Loucy (cell line): ENCODE data around the gene TOM1L2.

ENCODE experiments used
- H2AFZ ChIP-seq: fragments of 200-600 bp; sonication (generic); 2 replicates; pipeline ENCODE4 v1.6.0; 2016; ENCODE audit warnings: antibody characterized with exemption, mild to moderate bottlenecking, low read length, moderate library complexity
- H3F3A ChIP-seq: fragments of 200-600 bp; 2 replicates; pipeline ENCODE4 v1.6.0; 2016; ENCODE audit warnings: antibody characterized with exemption, low read depth, mild to moderate bottlenecking
- H3K27me3 ChIP-seq: fragments of 200-600 bp; sonication (generic); 2 replicates; pipeline ENCODE4 v1.6.1; 2014; ENCODE audit warnings: low read length, mild to moderate bottlenecking; ENCODE audit not compliant: insufficient read depth, poor library complexity, severe bottlenecking
- H3K36me3 ChIP-seq: fragments of 200-600 bp; sonication (generic); 2 replicates; pipeline ENCODE4 v1.6.1; 2016; ENCODE audit warnings: low read length; ENCODE audit not compliant: insufficient read depth
- H3K4me1 ChIP-seq: fragments of 200-600 bp; sonication (generic); 2 replicates; pipeline ENCODE4 v1.5.1; 2014; ENCODE audit warnings: low read length, mild to moderate bottlenecking; ENCODE audit not compliant: insufficient read depth, poor library complexity, severe bottlenecking
- H3K4me2 ChIP-seq: fragments of 200-600 bp; sonication (generic); 2 replicates; pipeline ENCODE4 v1.6.0; 2014; ENCODE audit warnings: antibody characterized with exemption, low read length, low read depth, mild to moderate bottlenecking; ENCODE audit not compliant: poor library complexity, severe bottlenecking
- H3K4me3 ChIP-seq: fragments of 200-600 bp; sonication (generic); 2 replicates; pipeline ENCODE4 v1.5.1; 2014; ENCODE audit warnings: low read length, mild to moderate bottlenecking, mixed read lengths; ENCODE audit not compliant: poor library complexity, severe bottlenecking
- H3K79me2 ChIP-seq: fragments of 200-600 bp; sonication (generic); 2 replicates; pipeline ENCODE4 v1.6.1; 2014; ENCODE audit warnings: low read length; ENCODE audit not compliant: insufficient read depth
- H3K9ac ChIP-seq: fragments of 200-600 bp; sonication (generic); 2 replicates; pipeline ENCODE4 v1.6.0; 2014; ENCODE audit warnings: mild to moderate bottlenecking, low read depth, low read length, moderate library complexity; ENCODE audit not compliant: poor library complexity, severe bottlenecking
- H3K9me2 ChIP-seq: fragments of 200-600 bp; sonication (generic); replicated peaks from 2 replicates; pipeline ENCODE4 v1.6.1; 2016; ENCODE audit warnings: low read depth, low read length, mixed read lengths
- H3K9me3 ChIP-seq: fragments of 200-600 bp; sonication (generic); 2 replicates; pipeline ENCODE4 v1.6.1; 2014; ENCODE audit warnings: mild to moderate bottlenecking, antibody characterized with exemption, low read length, low read depth; ENCODE audit not compliant: insufficient read depth
- H4K20me1 ChIP-seq: fragments of 200-600 bp; sonication (generic); 2 replicates; pipeline ENCODE4 v1.6.0; 2014; ENCODE audit warnings: antibody characterized with exemption, low read length, mild to moderate bottlenecking; ENCODE audit not compliant: insufficient read depth, poor library complexity, severe bottlenecking
- EZH2phosphoT487 ChIP-seq: fragments of 200-600 bp; IDR thresholded peaks from 2 replicates; pipeline ENCODE4 v1.6.1; 2018; ENCODE audit warnings: antibody characterized with exemption, mild to moderate bottlenecking, moderate library complexity, borderline replicate concordance
- TF ChIP-seq, protein P1 (sequence below): fragments of 200-600 bp; sonication (generic); conservative IDR thresholded peaks from 2 replicates; pipeline ENCODE4 v1.5.1; 2014; ENCODE audit warnings: mild to moderate bottlenecking, antibody characterized with exemption, low read length

The TOM1L2 gene

DNA sequence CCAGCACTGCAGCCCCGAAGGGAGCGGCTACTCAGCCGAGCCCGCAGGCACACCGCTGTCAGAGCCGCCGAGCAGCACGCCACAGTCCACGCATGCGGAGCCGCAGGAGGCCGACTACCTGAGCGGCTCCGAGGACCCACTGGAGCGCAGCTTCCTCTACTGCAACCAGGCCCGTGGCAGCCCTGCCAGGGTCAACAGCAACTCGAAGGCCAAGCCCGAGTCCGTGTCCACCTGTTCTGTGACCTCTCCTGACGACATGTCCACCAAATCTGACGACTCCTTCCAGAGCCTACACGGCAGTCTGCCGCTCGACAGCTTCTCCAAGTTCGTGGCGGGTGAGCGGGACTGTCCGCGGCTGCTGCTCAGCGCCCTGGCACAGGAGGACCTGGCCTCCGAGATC, 177.8 kb downstream of the TOM1L2 start:
- Histone ChIP-seq H3K9me2 (no peaks in the 10 kb centered on the region), H4K20me1 (peaks cover 54% of the 10 kb centered on the region), H3K36me3 (peaks cover 64% of the 10 kb centered on the region; the same call in 1 of the 2 replicates), H3K27me3 (no peaks in the 10 kb centered on the region), H3K4me1 (peaks cover 28% of the 10 kb centered on the region), H2AFZ (no peak overlapping the region), H3K4me2 (no peak overlapping the region), H3F3A (no peaks in the 10 kb centered on the region), H3K9ac (no peak overlapping the region), H3K9me3 (no peaks in the 10 kb centered on the region), H3K4me3 (no peak overlapping the region), H3K79me2 (peaks cover 37% of the 10 kb centered on the region)
- TF ChIP-seq, protein P1, sequence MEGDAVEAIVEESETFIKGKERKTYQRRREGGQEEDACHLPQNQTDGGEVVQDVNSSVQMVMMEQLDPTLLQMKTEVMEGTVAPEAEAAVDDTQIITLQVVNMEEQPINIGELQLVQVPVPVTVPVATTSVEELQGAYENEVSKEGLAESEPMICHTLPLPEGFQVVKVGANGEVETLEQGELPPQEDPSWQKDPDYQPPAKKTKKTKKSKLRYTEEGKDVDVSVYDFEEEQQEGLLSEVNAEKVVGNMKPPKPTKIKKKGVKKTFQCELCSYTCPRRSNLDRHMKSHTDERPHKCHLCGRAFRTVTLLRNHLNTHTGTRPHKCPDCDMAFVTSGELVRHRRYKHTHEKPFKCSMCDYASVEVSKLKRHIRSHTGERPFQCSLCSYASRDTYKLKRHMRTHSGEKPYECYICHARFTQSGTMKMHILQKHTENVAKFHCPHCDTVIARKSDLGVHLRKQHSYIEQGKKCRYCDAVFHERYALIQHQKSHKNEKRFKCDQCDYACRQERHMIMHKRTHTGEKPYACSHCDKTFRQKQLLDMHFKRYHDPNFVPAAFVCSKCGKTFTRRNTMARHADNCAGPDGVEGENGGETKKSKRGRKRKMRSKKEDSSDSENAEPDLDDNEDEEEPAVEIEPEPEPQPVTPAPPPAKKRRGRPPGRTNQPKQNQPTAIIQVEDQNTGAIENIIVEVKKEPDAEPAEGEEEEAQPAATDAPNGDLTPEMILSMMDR = no peak
- TF ChIP-seq EZH2phosphoT487 = no peak
